ENCODE results near the gene ARHGAP12. TPM values are rescaled to one million over a fixed set of nuclear protein-coding genes. Genes with fewer than 3 reads are reported as not detected.

Gene ARHGAP12
- total RNA-seq, 1 experiment from 2014 or later: 51.9 TPM

- Histone ChIP-seq H3K4me3 (peak overlapping the region; percentile 56), H3K27me3 (ENCODE audit: insufficient read depth, low read depth) (no peaks in the 10 kb centered on the region), H3K9me3 (ENCODE audit: insufficient read depth, low read depth) (no peaks in the 10 kb centered on the region), H3K36me3 (ENCODE audit: low read depth) (no peaks in the 10 kb centered on the region), H3K79me2 (ENCODE audit: low read depth) (no peaks in the 10 kb centered on the region), H3F3A (ENCODE audit: insufficient read depth, low read depth) (peaks cover 3% of the 10 kb centered on the region; the same call in 1 of the 2 replicates), H3K4me1 (replicated peaks; ENCODE audit: insufficient read depth) (0 out of 2 replicates have a peak, but pooled peaks cover 4% of the 10 kb centered on the region), H4K20me1 (ENCODE audit: insufficient read depth) (no peaks in the 10 kb centered on the region), H3K4me2 (peak overlapping the region; percentile 84), H3K9me2 (ENCODE audit: insufficient read depth) (no peaks in the 10 kb centered on the region), H2AFZ (peak overlapping the region; percentile 91), H3K27ac (no peak overlapping the region)
- no peak for DNase-seq
- ChIA-PET POLR2A (ENCODE audit: unreplicated experiment) (interaction anchor here (0.7 kb wide), 1 partner anchor 13 kb away, joined by 4 read pairs; no protein-coding TSS in a partner anchor), CTCF (no interaction called here)
- no peak for TF ChIP-seq EZH2 (IDR thresholded peaks at IDR 0.05; ENCODE audit: low read depth)
- no peak for TF ChIP-seq CTCF (conservative IDR thresholded peaks at IDR 0.05)
- intact Hi-C loops (cut with micrococcal nuclease; ENCODE audit: unreplicated experiment): loop anchor here (1.0 kb wide), 1 partner anchor 728 kb away; no protein-coding TSS in a partner anchor
- BruUV-seq (replicated peaks): TSS peak; percentile 94
These were observed 168.0 kb downstream of the ARHGAP12 start for GRCh38 chr10:31760674-31761081.

GRCh38 chr10:31759799-31760626 lies 168.6 kb downstream of the ARHGAP12 start:
- Histone ChIP-seq H3K79me2 (ENCODE audit: low read depth) (no peaks in the 10 kb centered on the region), H3K27ac (peak overlapping the region; percentile 75), H3K4me1 (replicated peaks; ENCODE audit: insufficient read depth) (peaks cover 7% of the 10 kb centered on the region; the same call in 1 of the 2 replicates), H4K20me1 (ENCODE audit: insufficient read depth) (no peaks in the 10 kb centered on the region), H3K36me3 (ENCODE audit: low read depth) (no peaks in the 10 kb centered on the region), H3K9me2 (ENCODE audit: insufficient read depth) (no peaks in the 10 kb centered on the region), H3K27me3 (ENCODE audit: insufficient read depth, low read depth) (no peaks in the 10 kb centered on the region), H3K4me2 (peak overlapping the region; percentile 84), H2AFZ (peak overlapping the region; percentile 91), H3K9me3 (ENCODE audit: insufficient read depth, low read depth) (no peaks in the 10 kb centered on the region), H3F3A (ENCODE audit: insufficient read depth, low read depth) (peaks cover 3% of the 10 kb centered on the region; the same call in 1 of the 2 replicates), H3K4me3 (peak overlapping the region; percentile 84)
- CTCF ChIA-PET: no interaction called here
- TF ChIP-seq CTCF (conservative IDR thresholded peaks at IDR 0.05) (no peak), EZH2 (IDR thresholded peaks at IDR 0.05; ENCODE audit: low read depth) (no peak)
- DNase-seq: peak; percentile 85 to 95
- intact Hi-C loops (cut with micrococcal nuclease; ENCODE audit: unreplicated experiment): loop anchor here (1.0 to 10.0 kb wide), 2 partner anchors 155 to 728 kb away; no protein-coding TSS in a partner anchor
- BruUV-seq (replicated peaks): no TSS peak
- POLR2A ChIA-PET (ENCODE audit: unreplicated experiment): interaction anchor here (0.6 to 0.9 kb wide), 4 partner anchors 11 to 625 kb away, joined by 3 to 6 read pairs (median 4); no protein-coding TSS in a partner anchor

GRCh38 chr10:31759124-31759798 lies 169.4 kb downstream of the ARHGAP12 start:
- Histone ChIP-seq H3K27ac (peak overlapping the region; percentile 75), H3K9me3 (ENCODE audit: insufficient read depth, low read depth) (no peaks in the 10 kb centered on the region), H3F3A (ENCODE audit: insufficient read depth, low read depth) (peaks cover 9% of the 10 kb centered on the region; the same call in 1 of the 2 replicates), H3K4me3 (peak overlapping the region; percentile 84), H4K20me1 (ENCODE audit: insufficient read depth) (no peaks in the 10 kb centered on the region), H3K36me3 (ENCODE audit: low read depth) (no peaks in the 10 kb centered on the region), H3K79me2 (ENCODE audit: low read depth) (no peaks in the 10 kb centered on the region), H3K4me1 (replicated peaks; ENCODE audit: insufficient read depth) (peaks cover 13% of the 10 kb centered on the region; the same call in 1 of the 2 replicates), H2AFZ (peak overlapping the region; percentile 91), H3K27me3 (ENCODE audit: insufficient read depth, low read depth) (no peaks in the 10 kb centered on the region), H3K4me2 (peak overlapping the region; percentile 83), H3K9me2 (ENCODE audit: insufficient read depth) (no peaks in the 10 kb centered on the region)
- intact Hi-C loops (cut with micrococcal nuclease; ENCODE audit: unreplicated experiment): loop anchor here (10.0 kb wide), 1 partner anchor 154 kb away; no protein-coding TSS in a partner anchor
- BruUV-seq (replicated peaks): no TSS peak
- ChIA-PET CTCF (no interaction called here), POLR2A (ENCODE audit: unreplicated experiment) (interaction anchor here (0.9 kb wide), 1 partner anchor 61 kb away, joined by 3 read pairs; no protein-coding TSS in a partner anchor)
- DNase-seq: peak; percentile 47 to 50
- TF ChIP-seq CTCF (conservative IDR thresholded peaks at IDR 0.05) (no peak), EZH2 (IDR thresholded peaks at IDR 0.05; ENCODE audit: low read depth) (no peak)
